ENCODE results near the gene KANK3. TPM values are rescaled to one million over a fixed set of nuclear protein-coding genes. Genes with fewer than 3 reads are reported as not detected.

The KANK3 gene
- total RNA-seq, 1 donor from 2014 or later: 10.4 TPM

DNA sequence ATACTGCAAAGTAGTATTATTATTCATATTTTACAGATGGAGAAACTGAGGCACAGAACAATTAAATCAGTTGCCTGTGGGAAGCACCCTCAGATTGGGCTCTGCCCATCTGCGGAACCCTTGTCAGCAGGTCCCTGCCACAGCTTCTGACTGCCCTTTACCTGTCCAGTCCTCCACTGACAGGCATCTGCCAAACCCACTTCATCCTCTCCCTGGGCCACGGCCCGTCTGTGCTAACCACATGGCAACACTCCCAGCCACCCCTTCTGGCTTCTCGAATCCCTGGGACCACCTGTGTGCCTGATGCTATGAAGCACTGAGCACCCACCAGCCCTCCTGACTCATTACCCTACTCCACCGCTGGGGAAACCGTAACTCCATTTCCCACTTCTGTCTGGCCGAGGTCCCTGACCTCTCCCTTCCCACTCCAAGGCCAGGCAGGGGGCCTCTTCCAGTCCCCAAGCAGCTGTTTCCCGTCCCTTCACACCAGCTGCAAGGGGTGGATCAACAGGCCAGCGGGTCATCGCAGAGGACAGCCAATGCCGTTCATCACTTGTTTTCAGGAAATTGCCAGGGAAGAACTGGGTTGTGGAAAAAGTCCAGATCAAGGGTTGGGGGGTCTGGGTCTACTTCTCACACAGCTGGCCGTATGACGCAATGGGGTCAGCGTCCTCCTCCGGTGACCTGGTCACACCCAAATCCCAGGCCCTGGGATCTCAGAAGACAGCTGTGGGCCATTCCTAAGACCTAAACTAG, 2.5 kb downstream of the KANK3 start:
- Histone ChIP-seq H3K27me3 (ENCODE audit: control insufficient read depth in 3 of 3, insufficient read depth in 3 of 3, low read length in 3 of 3) (peaks cover 19 to 46% (median 19%) of the 10 kb centered on the region in 3 donors), H3K4me3 (ENCODE audit: low read length in 3 of 3) (peak overlapping the region in 1 of 3 donors; percentile 22), H3K27ac (ENCODE audit: low read depth, low read length) (peak overlapping the region; percentile 86), H3K36me3 (ENCODE audit: control insufficient read depth in 3 of 3, insufficient read depth in 3 of 3, low read length in 3 of 3) (no peaks in the 10 kb centered on the region), H3K9ac (ENCODE audit: low read depth in 1 of 3, low read length in 3 of 3) (peak overlapping the region in 1 of 3 donors; percentile 45), H3K9me3 (ENCODE audit: control insufficient read depth in 3 of 3, low read length in 3 of 3) (no peaks in the 10 kb centered on the region), H3K4me1 (ENCODE audit: control insufficient read depth in 3 of 3, insufficient read depth in 3 of 3, low read length in 3 of 3) (peaks cover 0 to 8% (median 3%) of the 10 kb centered on the region in 3 donors)

DNA sequence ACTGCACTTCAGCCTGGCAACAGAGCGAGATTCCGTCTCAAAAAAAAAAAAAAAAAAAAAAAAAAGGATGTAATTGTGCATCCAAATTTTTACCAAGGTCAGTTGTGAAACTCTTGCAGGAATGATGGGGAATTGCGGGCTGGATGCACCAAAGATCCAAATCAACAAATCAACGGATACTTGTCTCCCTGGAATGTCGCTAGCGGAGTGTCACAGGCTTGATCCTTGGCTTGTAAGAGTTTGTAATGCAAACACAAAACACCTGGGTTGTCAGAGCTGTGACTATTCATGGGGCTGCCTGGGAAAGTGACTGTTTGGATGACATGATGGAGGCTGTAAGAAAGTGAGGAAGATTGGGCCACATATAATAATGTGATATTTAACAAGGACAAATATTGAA, 4.2 kb downstream of the KANK3 start:
- H3K4me3 ChIP-seq (ENCODE audit: low read length in 3 of 3): no peak overlapping the region
- no peaks in the 10 kb centered on the region for H3K9me3 ChIP-seq (ENCODE audit: control insufficient read depth in 3 of 3, low read length in 3 of 3)
- no peak overlapping the region for H3K9ac ChIP-seq (ENCODE audit: low read depth in 1 of 3, low read length in 3 of 3)
- no peak overlapping the region for H3K27ac ChIP-seq (ENCODE audit: low read depth, low read length)
- peaks cover 0 to 13% (median 8%) of the 10 kb centered on the region in 3 donors for H3K4me1 ChIP-seq (ENCODE audit: control insufficient read depth in 3 of 3, insufficient read depth in 3 of 3, low read length in 3 of 3)
- H3K27me3 ChIP-seq (ENCODE audit: control insufficient read depth in 3 of 3, insufficient read depth in 3 of 3, low read length in 3 of 3): peaks cover 24 to 56% (median 26%) of the 10 kb centered on the region in 3 donors
- H3K36me3 ChIP-seq (ENCODE audit: control insufficient read depth in 3 of 3, insufficient read depth in 3 of 3, low read length in 3 of 3): no peaks in the 10 kb centered on the region

DNA sequence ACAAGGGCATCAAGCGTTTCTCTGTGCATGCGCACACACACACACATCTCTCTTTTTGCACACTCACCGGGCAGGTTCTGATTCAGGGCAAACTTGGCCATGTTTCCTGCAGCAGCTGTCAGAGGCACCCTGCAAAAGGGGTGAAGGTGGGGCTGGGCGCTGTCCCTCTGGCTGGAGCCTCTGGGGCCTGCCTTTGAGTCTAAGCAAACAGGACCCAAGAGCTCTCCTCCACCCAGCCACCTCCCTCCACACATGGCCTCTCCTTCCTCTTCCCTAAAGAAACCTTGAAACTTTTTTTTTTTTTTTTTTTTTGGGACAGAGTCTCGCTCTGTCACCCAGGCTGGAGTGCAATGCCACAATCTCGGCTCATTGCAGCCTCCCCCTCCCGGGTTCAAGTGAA, 5.3 kb downstream of the KANK3 start:
- H3K4me1 ChIP-seq (ENCODE audit: control insufficient read depth in 3 of 3, insufficient read depth in 3 of 3, low read length in 3 of 3): peaks cover 0 to 16% (median 9%) of the 10 kb centered on the region in 3 donors
- no peak overlapping the region for H3K9ac ChIP-seq (ENCODE audit: low read depth in 1 of 3, low read length in 3 of 3)
- no peaks in the 10 kb centered on the region for H3K36me3 ChIP-seq (ENCODE audit: control insufficient read depth in 3 of 3, insufficient read depth in 3 of 3, low read length in 3 of 3)
- H3K27me3 ChIP-seq (ENCODE audit: control insufficient read depth in 3 of 3, insufficient read depth in 3 of 3, low read length in 3 of 3): peaks cover 26 to 57% (median 26%) of the 10 kb centered on the region in 3 donors
- H3K9me3 ChIP-seq (ENCODE audit: control insufficient read depth in 3 of 3, low read length in 3 of 3): no peaks in the 10 kb centered on the region
- H3K27ac ChIP-seq (ENCODE audit: low read depth, low read length): no peak overlapping the region
- H3K4me3 ChIP-seq (ENCODE audit: low read length in 3 of 3): no peak overlapping the region

DNA sequence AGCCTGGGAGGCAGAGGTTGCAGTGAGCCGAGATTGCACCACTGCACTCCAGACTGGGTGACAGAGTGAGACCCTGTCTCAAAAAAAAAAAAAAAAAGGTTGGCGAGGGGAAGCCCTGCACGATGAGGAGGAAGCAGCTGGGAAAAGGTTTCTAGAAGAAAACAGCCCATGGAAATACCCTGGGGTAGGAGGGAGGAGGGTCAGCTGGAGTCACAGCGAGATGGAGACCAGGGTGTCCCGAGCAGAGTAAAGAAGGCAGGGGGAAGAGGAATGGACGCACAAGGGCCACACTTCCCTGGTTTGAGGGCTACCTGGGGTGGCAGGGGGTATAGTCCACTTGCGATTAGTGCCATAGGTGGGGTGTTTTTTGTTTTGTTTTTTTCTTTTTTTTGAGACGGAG, 6.4 kb downstream of the KANK3 start:
- H3K4me3 ChIP-seq (ENCODE audit: low read length in 3 of 3): no peak overlapping the region
- H3K36me3 ChIP-seq (ENCODE audit: control insufficient read depth in 3 of 3, insufficient read depth in 3 of 3, low read length in 3 of 3): no peaks in the 10 kb centered on the region
- peaks cover 0 to 16% (median 9%) of the 10 kb centered on the region in 3 donors for H3K4me1 ChIP-seq (ENCODE audit: control insufficient read depth in 3 of 3, insufficient read depth in 3 of 3, low read length in 3 of 3)
- no peaks in the 10 kb centered on the region for H3K9me3 ChIP-seq (ENCODE audit: control insufficient read depth in 3 of 3, low read length in 3 of 3)
- H3K27ac ChIP-seq (ENCODE audit: low read depth, low read length): no peak overlapping the region
- H3K9ac ChIP-seq (ENCODE audit: low read depth in 1 of 3, low read length in 3 of 3): no peak overlapping the region
- H3K27me3 ChIP-seq (ENCODE audit: control insufficient read depth in 3 of 3, insufficient read depth in 3 of 3, low read length in 3 of 3): peaks cover 20 to 52% (median 26%) of the 10 kb centered on the region in 3 donors

DNA sequence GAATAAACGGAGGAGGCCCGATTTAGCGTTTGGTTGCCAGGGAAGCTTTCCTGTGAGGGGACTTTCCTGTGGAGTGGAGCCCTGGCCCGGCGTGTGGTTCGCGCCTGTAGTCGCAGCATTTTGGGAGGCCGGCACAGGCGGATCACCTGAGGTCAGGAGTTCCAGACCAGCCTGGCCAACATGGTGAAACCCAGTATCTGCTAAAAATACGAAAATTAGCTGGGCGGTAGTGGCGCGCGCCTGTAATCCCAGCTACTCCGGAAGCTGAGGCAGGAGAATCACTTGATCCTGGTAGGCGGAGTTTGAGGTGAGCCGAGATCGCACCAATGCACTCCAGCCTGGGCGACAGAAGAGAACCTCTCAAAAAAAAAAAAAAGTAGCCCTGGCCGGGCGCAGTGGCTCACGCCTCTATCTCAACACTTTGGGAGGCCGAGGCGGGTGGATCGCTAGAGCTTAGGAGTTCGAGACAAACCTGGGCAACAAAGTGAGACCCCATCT, 6.9 kb downstream of the KANK3 start:
- no peaks in the 10 kb centered on the region for H3K9me3 ChIP-seq (ENCODE audit: control insufficient read depth in 3 of 3, low read length in 3 of 3)
- H3K27me3 ChIP-seq (ENCODE audit: control insufficient read depth in 3 of 3, insufficient read depth in 3 of 3, low read length in 3 of 3): peaks cover 20 to 52% (median 26%) of the 10 kb centered on the region in 3 donors
- no peaks in the 10 kb centered on the region for H3K36me3 ChIP-seq (ENCODE audit: control insufficient read depth in 3 of 3, insufficient read depth in 3 of 3, low read length in 3 of 3)
- H3K27ac ChIP-seq (ENCODE audit: low read depth, low read length): no peak overlapping the region
- no peak overlapping the region for H3K4me3 ChIP-seq (ENCODE audit: low read length in 3 of 3)
- H3K4me1 ChIP-seq (ENCODE audit: control insufficient read depth in 3 of 3, insufficient read depth in 3 of 3, low read length in 3 of 3): peaks cover 0 to 16% (median 9%) of the 10 kb centered on the region in 3 donors
- no peak overlapping the region for H3K9ac ChIP-seq (ENCODE audit: low read depth in 1 of 3, low read length in 3 of 3)

DNA sequence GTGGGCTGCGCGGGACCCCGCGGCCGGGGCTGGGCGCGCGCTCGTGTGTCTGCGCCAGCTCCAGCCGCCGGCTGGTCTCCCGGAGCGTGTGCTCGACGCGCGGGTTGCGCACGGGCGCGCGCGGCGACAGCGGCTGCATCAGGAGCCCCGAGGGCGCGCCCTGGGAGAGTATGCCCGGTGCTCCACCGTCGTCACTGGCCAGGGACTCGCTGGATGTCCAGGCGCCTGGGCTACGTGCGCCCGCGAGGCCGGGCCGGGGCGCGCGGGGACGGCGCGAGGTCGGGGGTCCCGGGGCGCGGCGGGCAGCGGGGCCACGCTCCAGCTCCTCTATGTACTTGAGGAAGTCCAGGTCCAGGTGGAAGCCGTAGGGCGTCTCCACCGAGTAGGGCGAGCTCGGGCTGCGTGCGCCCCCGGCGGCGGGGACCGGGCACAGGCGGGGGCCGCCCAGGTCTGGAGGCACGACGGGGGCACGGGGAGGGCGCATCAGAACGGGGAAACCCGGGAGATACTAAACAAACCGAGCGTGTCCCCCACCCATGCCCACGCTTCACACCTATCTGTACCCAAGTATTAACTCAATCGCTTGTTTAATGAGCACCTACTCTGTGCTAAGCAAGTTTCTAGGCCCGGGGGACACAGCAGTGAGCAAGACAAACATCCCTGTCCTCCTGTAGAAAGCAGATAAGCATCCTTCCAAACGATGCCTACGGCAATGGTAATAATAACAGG, 7.6 kb downstream of the KANK3 start:
- Histone ChIP-seq H3K4me1 (ENCODE audit: control insufficient read depth in 3 of 3, insufficient read depth in 3 of 3, low read length in 3 of 3) (peaks cover 0 to 16% (median 9%) of the 10 kb centered on the region in 3 donors), H3K27me3 (ENCODE audit: control insufficient read depth in 3 of 3, insufficient read depth in 3 of 3, low read length in 3 of 3) (peaks cover 20 to 47% (median 22%) of the 10 kb centered on the region in 3 donors), H3K9ac (ENCODE audit: low read depth in 1 of 3, low read length in 3 of 3) (no peak overlapping the region), H3K36me3 (ENCODE audit: control insufficient read depth in 3 of 3, insufficient read depth in 3 of 3, low read length in 3 of 3) (no peaks in the 10 kb centered on the region), H3K4me3 (ENCODE audit: low read length in 3 of 3) (peak overlapping the region in 2 of 3 donors; percentile 29 to 40), H3K9me3 (ENCODE audit: control insufficient read depth in 3 of 3, low read length in 3 of 3) (no peaks in the 10 kb centered on the region), H3K27ac (ENCODE audit: low read depth, low read length) (no peak overlapping the region)

DNA sequence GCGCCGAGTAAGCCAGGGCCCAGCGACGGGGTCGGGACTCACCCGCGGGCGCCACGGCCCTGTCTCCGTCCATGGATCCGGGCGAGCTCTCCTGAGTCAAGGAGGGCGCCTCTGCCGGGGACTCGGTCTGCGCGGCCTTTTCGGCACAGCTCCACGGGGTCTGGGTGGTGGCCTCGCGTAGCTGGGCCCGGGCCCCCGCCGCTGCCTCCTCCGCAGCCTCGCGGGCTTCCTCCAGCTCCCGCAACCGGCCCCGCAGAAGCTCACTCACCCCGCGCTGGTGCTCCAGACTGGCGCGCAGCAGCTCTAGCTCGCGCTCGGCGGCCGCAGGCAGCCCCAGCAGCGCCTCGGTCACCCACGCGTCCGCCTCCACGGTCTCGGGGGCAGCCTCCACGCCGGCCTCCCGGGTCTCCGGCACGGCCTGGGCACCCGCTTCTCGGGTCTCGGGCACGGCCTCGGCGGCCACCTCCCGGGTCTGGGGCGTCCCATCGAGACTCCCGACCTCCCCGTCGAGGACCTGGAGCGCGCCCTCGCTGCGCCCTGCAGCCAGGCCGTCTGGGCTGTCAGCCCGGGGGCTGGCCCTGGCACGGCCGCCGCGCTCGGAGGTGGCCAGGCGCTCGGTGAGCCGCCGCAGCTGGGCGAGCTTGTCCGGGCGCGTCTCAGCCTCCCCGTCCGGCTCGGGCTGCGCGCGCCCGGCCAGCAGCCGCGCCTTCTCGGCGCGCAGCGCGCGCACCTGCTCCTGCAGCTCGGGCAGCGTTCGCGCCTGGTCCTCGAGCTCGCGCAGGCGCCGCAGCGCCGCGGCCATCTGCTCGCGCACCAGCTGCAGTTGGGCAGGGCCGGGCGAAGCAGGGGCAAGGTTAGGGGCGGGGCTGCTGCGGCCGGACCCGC, 8.4 kb downstream of the KANK3 start:
- Histone ChIP-seq H3K9me3 (ENCODE audit: control insufficient read depth in 3 of 3, low read length in 3 of 3) (no peaks in the 10 kb centered on the region), H3K27me3 (ENCODE audit: control insufficient read depth in 3 of 3, insufficient read depth in 3 of 3, low read length in 3 of 3) (peaks cover 19 to 43% (median 20%) of the 10 kb centered on the region in 3 donors), H3K27ac (ENCODE audit: low read depth, low read length) (no peak overlapping the region), H3K4me1 (ENCODE audit: control insufficient read depth in 3 of 3, insufficient read depth in 3 of 3, low read length in 3 of 3) (peaks cover 0 to 12% (median 9%) of the 10 kb centered on the region in 3 donors), H3K36me3 (ENCODE audit: control insufficient read depth in 3 of 3, insufficient read depth in 3 of 3, low read length in 3 of 3) (no peaks in the 10 kb centered on the region), H3K9ac (ENCODE audit: low read depth in 1 of 3, low read length in 3 of 3) (no peak overlapping the region), H3K4me3 (ENCODE audit: low read length in 3 of 3) (peak overlapping the region in 2 of 3 donors; percentile 29 to 40)

DNA sequence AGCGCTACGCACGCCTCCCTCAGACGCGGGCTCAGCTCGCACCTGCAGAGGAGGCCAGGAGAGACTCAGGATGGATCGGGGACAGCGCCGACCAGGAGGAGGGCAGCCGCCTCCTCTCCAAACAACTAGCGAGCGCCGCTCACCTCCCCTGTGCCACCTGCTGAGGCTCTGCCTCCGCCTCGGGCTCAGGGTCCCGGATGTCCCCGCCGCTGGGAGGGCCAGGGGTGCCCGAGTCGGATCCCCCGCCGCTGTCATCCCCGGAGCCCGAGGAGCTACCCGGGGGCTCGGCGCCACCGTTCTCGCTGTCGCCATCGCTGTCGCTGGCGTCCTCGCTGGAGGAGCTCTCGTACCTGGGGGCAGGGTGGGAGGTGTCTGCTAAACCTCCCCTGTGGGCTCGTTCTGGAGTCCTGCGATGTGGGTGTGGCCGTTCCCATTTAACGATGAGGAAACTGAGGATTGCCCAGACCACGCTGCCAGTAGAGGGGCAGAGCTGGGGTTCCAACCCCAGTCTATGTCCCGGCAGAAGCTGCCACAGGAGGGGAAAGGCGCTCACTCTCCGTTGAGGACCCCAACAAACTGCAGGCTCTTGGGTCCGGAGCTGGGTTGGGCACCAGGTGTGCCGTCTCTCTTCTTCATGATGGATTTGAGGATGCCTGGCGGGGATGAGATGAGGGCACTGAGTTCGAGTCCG, 9.2 kb downstream of the KANK3 start:
- H3K27ac ChIP-seq (ENCODE audit: low read depth, low read length): no peak overlapping the region
- H3K36me3 ChIP-seq (ENCODE audit: control insufficient read depth in 3 of 3, insufficient read depth in 3 of 3, low read length in 3 of 3): no peaks in the 10 kb centered on the region
- H3K27me3 ChIP-seq (ENCODE audit: control insufficient read depth in 3 of 3, insufficient read depth in 3 of 3, low read length in 3 of 3): peaks cover 19 to 39% (median 20%) of the 10 kb centered on the region in 3 donors
- H3K9ac ChIP-seq (ENCODE audit: low read depth in 1 of 3, low read length in 3 of 3): no peak overlapping the region
- no peak overlapping the region for H3K4me3 ChIP-seq (ENCODE audit: low read length in 3 of 3)
- peaks cover 0 to 12% (median 9%) of the 10 kb centered on the region in 3 donors for H3K4me1 ChIP-seq (ENCODE audit: control insufficient read depth in 3 of 3, insufficient read depth in 3 of 3, low read length in 3 of 3)
- H3K9me3 ChIP-seq (ENCODE audit: control insufficient read depth in 3 of 3, low read length in 3 of 3): no peaks in the 10 kb centered on the region
